IPS-18a (cell line): Measurements from ENCODE around the gene TFDP1.
"Not testable (repeated sequence)": the region's sequence is repeated elsewhere in the genome, so short reads cannot be mapped to it uniquely, and the experiment has no call there.

ENCODE experiments used
- H3K27ac ChIP-seq: one replicate; pipeline ENCODE4 v1.5.1; 2013; ENCODE audit warnings: low read length
- H3K27me3 ChIP-seq: one replicate; pipeline ENCODE4 v1.6.1; 2013; ENCODE audit warnings: mild to moderate bottlenecking, low read length; ENCODE audit not compliant: control insufficient read depth, insufficient read depth
- H3K36me3 ChIP-seq: one replicate; pipeline ENCODE4 v1.6.1; 2013; ENCODE audit warnings: low read depth, low read length; ENCODE audit not compliant: control insufficient read depth
- H3K4me1 ChIP-seq: one replicate; pipeline ENCODE4 v1.6.1; 2013; ENCODE audit warnings: low read depth, low read length; ENCODE audit not compliant: control insufficient read depth
- H3K4me3 ChIP-seq: one replicate; pipeline ENCODE4 v1.5.1; 2013; ENCODE audit warnings: low read length
- H3K9ac ChIP-seq: one replicate; pipeline ENCODE4 v1.6.1; 2013; ENCODE audit warnings: mild to moderate bottlenecking, low read length, moderate library complexity
- H3K9me3 ChIP-seq: one replicate; pipeline ENCODE4 v1.6.1; 2013; ENCODE audit warnings: low read depth, low read length; ENCODE audit not compliant: control insufficient read depth

Gene TFDP1

DNA sequence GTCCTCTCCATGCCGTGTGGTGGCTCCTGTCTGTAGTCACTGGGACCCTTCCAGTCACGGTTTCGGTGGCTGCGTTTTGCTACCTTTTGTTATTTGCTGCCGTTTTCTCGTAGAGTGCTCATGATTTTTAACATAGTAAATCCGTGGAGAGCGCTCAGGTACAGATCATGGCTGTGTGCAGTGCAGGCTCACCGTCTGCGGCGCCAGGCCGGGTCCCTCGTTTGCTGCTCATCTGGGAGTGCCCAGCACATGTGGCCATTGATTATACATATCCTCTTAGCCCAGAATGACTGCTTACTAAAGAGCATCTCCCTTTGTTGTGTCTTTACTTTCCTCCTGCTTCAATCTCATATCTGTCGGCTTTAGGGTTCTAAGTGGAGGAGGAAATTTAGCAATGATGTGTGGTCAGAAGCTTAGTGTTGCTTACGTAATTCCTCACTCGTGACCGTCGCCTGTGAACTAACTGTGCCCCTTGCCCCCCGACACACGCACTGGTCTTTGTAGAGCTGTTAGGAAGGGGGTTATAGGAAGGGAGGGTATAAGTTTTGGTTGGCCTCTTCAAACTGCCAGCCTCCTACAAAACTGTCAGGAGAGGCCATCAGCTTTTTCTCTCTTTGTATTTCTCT is 31.8 kb downstream of the TFDP1 start:
- no peaks in the 10 kb centered on the region for H3K9me3 ChIP-seq
- H3K27me3 ChIP-seq: no peaks in the 10 kb centered on the region
- peak overlapping the region; percentile 24 for H3K27ac ChIP-seq
- H3K4me3 ChIP-seq: no peak overlapping the region
- H3K4me1 ChIP-seq: peaks cover 11% of the 10 kb centered on the region
- H3K9ac ChIP-seq: no peak overlapping the region
- H3K36me3 ChIP-seq: peaks cover 13% of the 10 kb centered on the region

GRCh38 chr13:113616991-113617749 is 32.6 kb downstream of the TFDP1 start:
- H3K4me3 ChIP-seq: no peak overlapping the region
- H3K9ac ChIP-seq: no peak overlapping the region
- H3K9me3 ChIP-seq: no peaks in the 10 kb centered on the region
- H3K4me1 ChIP-seq: peaks cover 11% of the 10 kb centered on the region
- H3K27ac ChIP-seq: peak overlapping the region; percentile 24
- peaks cover 8% of the 10 kb centered on the region for H3K36me3 ChIP-seq
- H3K27me3 ChIP-seq: no peaks in the 10 kb centered on the region

- Histone ChIP-seq H3K27ac (no peak overlapping the region), H3K4me3 (no peak overlapping the region), H3K36me3 (peaks cover 5% of the 10 kb centered on the region), H3K27me3 (no peaks in the 10 kb centered on the region), H3K4me1 (peaks cover 11% of the 10 kb centered on the region), H3K9ac (no peak overlapping the region), H3K9me3 (no peaks in the 10 kb centered on the region)
Measured at GRCh38 chr13:113617961-113618360, 33.4 kb downstream of the TFDP1 start.

DNA sequence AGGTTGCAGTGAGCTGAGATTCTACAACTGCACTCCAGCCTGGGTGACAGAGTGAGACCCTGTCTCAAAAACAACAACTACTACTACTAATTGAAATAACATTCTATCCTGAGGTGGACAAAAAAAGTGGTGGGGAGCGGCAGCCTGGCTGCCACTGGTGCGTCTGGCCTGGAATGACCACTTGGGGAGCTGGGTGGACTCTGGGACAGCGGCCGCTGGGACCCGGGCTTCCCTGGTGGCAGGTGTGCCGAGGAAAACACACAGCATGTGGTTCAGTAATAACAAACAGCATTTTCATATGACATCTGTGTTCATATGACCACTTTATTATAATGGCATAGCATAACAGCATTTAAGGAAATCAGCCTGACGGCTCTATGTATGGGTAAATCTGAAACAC is 33.9 kb downstream of the TFDP1 start:
- Histone ChIP-seq H3K36me3 (peaks cover 5% of the 10 kb centered on the region), H3K9ac (no peak overlapping the region), H3K27ac (no peak overlapping the region), H3K4me3 (no peak overlapping the region), H3K4me1 (peaks cover 11% of the 10 kb centered on the region), H3K9me3 (no peaks in the 10 kb centered on the region), H3K27me3 (no peaks in the 10 kb centered on the region)

DNA sequence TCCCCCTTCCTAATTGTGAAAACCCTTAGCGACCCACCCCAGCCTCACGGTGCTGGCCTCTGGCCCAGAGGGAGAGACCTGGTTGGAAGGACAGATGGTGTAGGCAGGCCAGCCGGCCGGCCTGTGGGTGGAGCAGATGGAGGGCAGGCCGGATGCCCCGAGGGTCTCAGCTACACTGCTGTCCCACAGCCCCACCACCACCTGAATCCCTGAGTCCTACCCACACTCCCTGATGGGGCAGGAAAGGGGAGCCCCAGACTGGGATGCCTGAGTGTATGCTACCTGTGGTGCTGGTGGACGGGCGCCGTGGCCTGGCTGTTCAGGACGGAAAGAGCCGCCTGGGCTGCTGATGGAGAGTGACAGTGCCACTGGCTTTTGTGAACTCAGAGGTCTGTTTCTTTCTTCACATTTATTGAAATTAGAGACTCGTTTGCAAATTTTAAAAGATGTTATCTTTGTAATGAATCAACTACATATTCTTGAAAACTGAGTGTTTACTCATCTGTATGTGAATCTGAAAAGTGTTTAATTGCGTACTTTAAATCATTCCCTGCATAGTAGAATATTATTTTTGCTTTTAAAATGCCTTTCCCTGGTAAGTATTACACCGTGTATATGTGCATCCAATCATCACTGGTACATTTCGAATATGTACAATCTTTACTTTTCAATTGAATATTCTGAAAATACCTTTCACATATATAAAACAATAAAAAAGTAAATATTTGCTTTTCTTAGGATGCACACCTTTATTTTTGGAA is 35.7 kb downstream of the TFDP1 start:
- H3K36me3 ChIP-seq: peaks cover 8% of the 10 kb centered on the region
- H3K4me1 ChIP-seq: peaks cover 11% of the 10 kb centered on the region
- H3K27me3 ChIP-seq: no peaks in the 10 kb centered on the region
- no peak overlapping the region for H3K9ac ChIP-seq
- no peak overlapping the region for H3K27ac ChIP-seq
- no peak overlapping the region for H3K4me3 ChIP-seq
- no peaks in the 10 kb centered on the region for H3K9me3 ChIP-seq

DNA sequence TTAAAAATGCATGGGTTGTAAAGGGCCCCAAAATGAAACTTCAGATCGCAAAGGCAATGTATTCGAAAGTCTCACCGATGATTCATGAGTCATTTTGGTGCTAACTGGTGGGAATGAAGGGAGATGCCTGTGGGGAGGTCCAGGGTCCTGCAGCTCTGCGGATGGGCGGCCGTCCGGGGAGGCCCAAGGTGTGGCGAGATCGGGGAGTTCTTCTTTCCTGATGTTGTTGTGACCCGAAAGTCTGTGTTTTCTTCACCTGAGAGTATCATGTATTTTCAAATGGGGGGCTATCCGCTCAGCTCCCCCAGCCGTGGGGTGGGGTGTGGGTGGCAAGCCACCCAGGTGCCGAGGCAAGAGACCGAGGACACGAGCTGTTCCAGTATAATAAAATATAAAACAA is 36.5 kb downstream of the TFDP1 start:
- H3K4me3 ChIP-seq: no peak overlapping the region
- no peaks in the 10 kb centered on the region for H3K27me3 ChIP-seq
- no peak overlapping the region for H3K9ac ChIP-seq
- H3K27ac ChIP-seq: no peak overlapping the region
- no peaks in the 10 kb centered on the region for H3K9me3 ChIP-seq
- H3K36me3 ChIP-seq: peaks cover 8% of the 10 kb centered on the region
- peaks cover 11% of the 10 kb centered on the region for H3K4me1 ChIP-seq

DNA sequence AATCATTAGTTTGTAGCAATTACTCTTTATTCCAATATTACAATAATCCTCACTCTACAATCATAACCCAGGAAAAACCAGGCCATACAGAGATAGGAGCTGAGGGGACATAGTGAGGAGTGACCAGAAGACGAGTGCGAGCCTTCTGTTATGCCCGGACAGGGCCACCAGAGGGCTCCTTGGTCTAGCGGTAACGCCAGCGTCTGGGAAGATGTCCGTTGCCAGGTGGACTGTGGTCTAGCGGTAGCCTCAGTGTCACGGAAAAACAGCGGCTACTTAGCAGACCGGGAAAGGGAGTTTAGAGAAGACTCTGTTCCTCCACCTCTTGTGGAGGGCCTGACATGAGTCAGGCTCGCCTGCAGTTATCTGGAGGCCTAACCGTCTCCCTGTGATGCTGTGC is 36.9 kb downstream of the TFDP1 start:
- H3K27me3 ChIP-seq, H3K4me3 ChIP-seq, H3K36me3 ChIP-seq: not testable (repeated sequence)

GRCh38 chr13:113621986-113622550 is 37.5 kb downstream of the TFDP1 start:
- H3K4me1 ChIP-seq, H3K27ac ChIP-seq, H3K4me3 ChIP-seq, H3K9me3 ChIP-seq, H3K9ac ChIP-seq, H3K27me3 ChIP-seq: not testable (repeated sequence)
- H3K36me3 ChIP-seq: peaks cover 14% of the 10 kb centered on the region

More for the DNA sequence above, 36.9 kb downstream of the TFDP1 start:
- H3K4me1 ChIP-seq, H3K9ac ChIP-seq, H3K27ac ChIP-seq, H3K9me3 ChIP-seq: not testable (repeated sequence)

DNA sequence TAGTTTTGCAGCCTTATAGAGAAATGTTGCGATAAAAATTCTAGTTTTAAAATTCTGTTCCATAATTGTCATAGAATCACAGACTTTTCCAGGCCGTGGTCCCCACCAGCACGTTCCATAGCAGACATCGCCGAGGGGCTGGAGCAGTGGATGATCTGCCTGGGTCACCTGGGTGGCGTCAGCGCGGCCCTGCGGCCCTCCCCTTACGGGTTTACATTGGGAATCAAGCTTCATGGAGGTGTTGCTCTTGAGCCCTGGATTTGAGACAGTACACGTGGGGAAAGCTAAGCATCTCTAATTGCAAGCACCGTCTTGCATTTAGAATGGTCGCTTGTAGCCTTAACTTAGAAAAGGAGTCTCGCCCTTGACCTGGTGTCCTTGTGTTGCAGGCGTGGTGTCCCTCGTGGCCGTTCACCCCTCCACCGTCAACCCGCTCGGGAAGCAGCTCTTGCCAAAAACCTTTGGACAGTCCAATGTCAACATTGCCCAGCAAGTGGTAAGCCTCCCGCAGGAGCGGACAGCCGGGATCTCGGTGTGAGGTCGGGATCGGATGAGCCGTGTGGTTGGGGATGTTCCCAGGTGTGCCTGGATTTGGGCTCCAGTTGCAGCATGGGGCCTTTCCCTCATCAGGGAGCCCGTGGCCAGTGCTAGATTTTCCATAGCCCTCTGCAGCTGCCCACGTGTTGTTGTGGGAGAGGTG is 38.4 kb downstream of the TFDP1 start:
- no peaks in the 10 kb centered on the region for H3K27me3 ChIP-seq
- no peak overlapping the region for H3K27ac ChIP-seq
- H3K4me1 ChIP-seq: no peaks in the 10 kb centered on the region
- no peaks in the 10 kb centered on the region for H3K9me3 ChIP-seq
- H3K36me3 ChIP-seq: peaks cover 16% of the 10 kb centered on the region
- no peak overlapping the region for H3K9ac ChIP-seq
- no peak overlapping the region for H3K4me3 ChIP-seq

GRCh38 chr13:113623491-113624234 is 39.1 kb downstream of the TFDP1 start:
- no peak overlapping the region for H3K4me3 ChIP-seq
- H3K27me3 ChIP-seq: no peaks in the 10 kb centered on the region
- H3K9ac ChIP-seq: no peak overlapping the region
- no peak overlapping the region for H3K27ac ChIP-seq
- H3K4me1 ChIP-seq: no peaks in the 10 kb centered on the region
- no peaks in the 10 kb centered on the region for H3K9me3 ChIP-seq
- H3K36me3 ChIP-seq: peaks cover 17% of the 10 kb centered on the region
